ENCODE measurements around the gene CBX4.

- TF ChIP-seq CTCF (IDR thresholded peaks at IDR 0.05) (no peak), POLR2A (IDR thresholded peaks at IDR 0.05) (no peak), POLR2AphosphoS5 (IDR thresholded peaks at IDR 0.05) (no peak), EP300 (IDR thresholded peaks at IDR 0.05) (no peak)
Observed at GRCh38 chr17:79888009-79888540, 48.8 kb upstream of the CBX4 start.

All from upper lobe of left lung (tissue), 4 donors.